Superior temporal gyrus (tissue), 1 donor: ENCODE data around the gene OR2A2.

Experiments
- DNase-seq: peaks from one replicate; pipeline ENCODE4 v3.0.0-alpha.2; 2016; ENCODE audit errors: extremely low spot score

The OR2A2 gene

DNA sequence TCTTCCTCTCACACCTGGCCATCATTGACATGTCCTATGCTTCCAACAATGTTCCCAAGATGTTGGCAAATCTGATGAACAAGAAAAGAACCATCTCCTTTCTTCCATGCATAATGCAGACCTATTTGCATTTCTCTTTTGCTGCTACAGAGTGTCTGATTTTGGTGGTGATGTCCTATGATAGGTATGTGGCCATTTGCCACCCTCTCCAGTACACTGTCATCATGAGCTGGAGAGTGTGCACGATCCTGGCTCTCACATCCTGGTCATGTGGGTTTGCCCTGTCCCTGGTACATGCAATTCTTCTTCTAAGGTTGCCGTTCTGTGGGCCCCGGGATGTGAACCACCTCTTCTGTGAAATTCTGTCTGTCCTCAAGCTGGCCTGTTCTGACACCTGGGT, 32.8 kb downstream of the OR2A2 start:
- DNase-seq = no peak

- no peak for DNase-seq
Observed at GRCh38 chr7:144144426-144144825, 35.0 kb downstream of the OR2A2 start.

GRCh38 chr7:144148224-144148827, 38.9 kb downstream of the OR2A2 start:
- no peak for DNase-seq

DNA sequence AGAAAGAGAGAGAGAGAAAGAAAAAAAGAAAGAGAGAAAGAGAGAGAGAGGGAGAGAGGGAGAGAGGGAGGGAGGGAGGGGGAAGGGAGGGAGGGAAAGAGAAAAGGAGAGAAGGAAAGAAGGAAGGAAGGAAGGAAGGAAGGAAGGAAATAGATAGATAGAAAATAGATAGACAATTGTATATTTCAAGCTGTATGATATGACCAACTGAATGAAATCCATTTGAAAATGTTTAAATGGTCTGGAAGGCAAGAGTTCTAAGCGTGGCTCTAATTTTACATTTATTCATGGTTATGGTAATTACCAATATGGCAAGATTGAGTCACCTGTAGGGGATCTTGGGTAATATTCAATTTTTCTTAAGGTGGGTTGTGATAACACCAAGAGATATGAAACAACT, 49.5 kb downstream of the OR2A2 start:
- no peak for DNase-seq
